ENCODE results near the gene TMEM229B.

Gene TMEM229B

GRCh38 chr14:67485501-67486095, 2.9 kb downstream of the TMEM229B start:
- DNase-seq (ENCODE audit: low read depth): no peak

DNA sequence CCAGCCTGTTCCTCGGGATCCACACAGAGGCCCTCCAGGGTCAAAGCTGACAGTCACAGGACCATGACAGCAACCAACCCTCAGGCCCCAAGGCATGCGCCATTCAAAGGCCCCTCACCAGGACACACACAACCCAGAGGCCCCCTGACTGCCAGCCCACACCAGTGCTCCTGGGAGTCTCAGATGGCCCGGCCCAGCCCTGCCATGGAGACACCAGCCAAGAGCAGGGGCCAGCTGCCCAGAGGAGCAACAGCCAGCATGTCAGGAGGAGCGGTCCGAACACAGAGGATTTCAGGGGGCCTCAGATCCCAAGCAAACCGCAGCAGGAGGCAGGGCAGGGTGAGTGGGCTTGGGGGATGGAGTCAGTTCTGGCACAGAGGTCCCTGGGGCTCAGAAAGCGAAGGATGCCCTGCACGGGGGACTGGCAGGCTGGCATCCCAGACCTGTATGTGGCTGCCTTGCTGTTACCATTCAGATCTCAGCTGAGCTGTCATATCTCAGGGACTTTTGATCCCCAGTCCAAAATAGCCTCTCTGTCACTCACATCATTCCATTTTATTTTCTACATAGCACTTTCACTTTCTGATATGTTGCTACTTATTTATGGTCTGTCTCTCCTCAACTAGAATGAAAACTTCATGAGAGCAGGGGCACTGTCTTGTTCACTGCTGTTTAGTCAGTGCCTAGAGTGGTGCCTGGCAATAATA, 4.8 kb downstream of the TMEM229B start:
- DNase-seq (ENCODE audit: low read depth): no peak

GRCh38 chr14:67482231-67483164, 6.0 kb downstream of the TMEM229B start:
- no peak for DNase-seq (ENCODE audit: low read depth)

DNA sequence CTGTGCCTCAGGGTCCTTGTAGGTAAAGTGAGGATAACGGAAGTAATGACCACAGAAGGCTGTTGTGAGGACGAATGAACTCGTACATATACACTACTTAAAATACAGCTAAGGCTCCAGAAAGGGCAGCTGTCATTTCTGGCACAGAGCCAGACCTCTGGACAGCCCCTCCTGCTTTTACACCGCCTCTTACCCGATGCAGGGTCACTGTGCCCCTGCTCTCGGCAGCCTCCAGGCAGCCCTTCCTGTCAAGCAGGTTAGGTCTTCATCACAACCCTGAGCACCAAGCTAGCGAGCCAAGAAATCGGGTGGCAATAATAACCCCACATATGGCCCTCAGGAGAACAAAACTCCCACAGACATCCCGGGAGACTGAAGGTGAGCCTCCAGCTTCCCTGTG, 8.5 kb downstream of the TMEM229B start:
- no peak for DNase-seq (ENCODE audit: low read depth)

GRCh38 chr14:67478800-67479084, 9.8 kb downstream of the TMEM229B start:
- DNase-seq (ENCODE audit: low read depth): no peak

DNA sequence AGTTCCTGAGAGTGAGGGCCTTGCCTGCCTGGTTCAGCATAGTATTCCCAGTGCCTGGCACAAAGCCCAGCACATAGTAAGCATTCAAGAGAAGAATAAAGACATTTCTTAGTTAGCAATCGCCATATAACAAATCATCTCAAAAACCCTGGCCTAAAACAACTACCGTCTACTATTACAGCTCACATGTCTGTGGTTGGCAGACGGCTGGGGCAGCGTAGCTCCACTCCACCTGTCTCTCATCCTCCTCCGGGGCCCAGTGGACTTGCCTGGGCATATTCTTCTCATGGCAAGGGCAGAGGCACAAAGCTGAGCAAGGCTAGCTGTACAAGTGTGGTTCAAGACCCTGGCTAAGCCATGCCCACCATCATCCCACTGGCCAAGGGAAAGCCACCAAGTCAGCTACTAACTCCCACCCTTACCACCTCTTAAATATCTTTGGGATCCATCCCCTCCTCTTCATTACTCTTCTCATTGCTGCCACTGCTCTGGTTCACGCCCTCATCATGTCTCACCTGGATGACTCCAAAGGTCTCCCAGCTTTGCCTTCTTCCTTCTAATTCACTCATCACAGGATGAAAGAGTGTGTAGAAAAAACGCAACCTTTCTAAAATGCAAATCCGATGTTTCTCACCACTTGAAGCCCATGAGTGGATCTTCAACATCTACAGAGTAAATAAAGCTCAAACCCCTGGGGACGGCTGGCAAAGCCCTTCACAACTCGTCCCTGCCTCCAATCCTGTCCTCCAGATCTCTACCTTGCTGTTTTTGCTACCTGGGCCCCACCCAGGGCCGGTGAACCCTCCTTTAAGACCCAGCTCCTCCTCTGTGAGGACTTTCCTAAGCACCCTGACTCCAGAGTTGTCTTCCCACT, 10.4 kb downstream of the TMEM229B start:
- DNase-seq (ENCODE audit: low read depth): no peak

GRCh38 chr14:67474366-67474765, 14.2 kb downstream of the TMEM229B start:
- no peak for DNase-seq (ENCODE audit: low read depth)

DNA sequence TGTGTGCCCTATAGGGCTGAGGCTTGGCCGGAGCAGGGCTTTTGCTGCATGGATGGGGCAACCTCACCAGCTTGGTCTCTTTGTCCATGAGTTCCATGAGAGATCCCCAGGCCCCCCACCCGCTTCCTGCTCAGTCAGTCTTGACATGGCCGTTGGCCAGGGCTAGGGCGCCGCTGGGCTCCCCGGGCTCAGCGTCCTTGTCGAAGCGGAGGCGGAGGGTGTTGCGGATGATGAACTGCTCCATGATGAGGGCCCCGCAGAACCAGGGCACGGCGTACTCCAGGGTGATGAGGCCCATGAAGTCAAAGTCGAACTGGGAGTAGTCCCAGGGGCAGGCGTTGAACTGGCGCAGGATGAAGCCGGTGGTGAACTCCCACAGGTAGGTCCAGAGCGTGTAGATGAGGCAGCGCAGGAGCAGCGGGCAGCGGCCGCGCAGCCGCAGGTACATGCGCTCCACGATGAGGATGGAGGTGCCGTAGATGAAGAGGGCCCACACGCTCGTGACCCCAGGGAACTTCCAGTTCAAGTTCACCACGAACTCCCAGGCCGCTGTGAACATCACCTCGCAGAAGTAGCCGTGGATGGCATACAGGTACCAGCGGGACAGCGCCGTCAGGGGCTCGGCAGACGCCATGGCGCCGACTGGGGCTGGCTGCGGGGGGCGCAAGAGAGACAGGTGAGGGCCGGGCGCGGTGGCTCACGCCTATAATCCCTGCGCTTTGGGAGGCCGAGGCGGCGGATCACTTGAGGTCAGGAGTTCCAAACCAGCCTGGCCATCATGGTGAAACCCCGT, 15.0 kb downstream of the TMEM229B start:
- no peak for DNase-seq (ENCODE audit: low read depth)

GRCh38 chr14:67472726-67473125, 15.8 kb downstream of the TMEM229B start:
- no peak for DNase-seq (ENCODE audit: low read depth)

GRCh38 chr14:67469954-67470353, 18.6 kb downstream of the TMEM229B start:
- no peak for DNase-seq (ENCODE audit: low read depth)

DNA sequence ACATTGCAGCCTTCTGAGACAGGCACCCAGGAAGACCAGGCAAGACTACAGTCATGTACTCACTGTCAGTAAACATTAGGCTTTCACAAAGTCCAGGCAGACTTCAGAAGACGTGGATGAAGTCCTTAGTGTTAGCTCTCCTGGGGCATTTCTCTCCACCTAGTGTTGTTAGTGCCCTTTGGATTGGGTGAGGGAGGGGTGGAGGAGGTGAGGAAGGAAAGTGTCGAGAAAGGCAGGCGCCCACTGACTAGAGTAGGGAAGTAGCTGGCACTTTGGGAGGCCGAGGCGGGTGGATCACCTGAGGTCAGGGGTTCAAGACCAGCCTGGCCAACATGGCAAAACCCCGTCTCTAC, 20.2 kb downstream of the TMEM229B start:
- no peak for DNase-seq (ENCODE audit: low read depth)

GRCh38 chr14:67467134-67467533, 21.4 kb downstream of the TMEM229B start:
- DNase-seq (ENCODE audit: low read depth): no peak

DNA sequence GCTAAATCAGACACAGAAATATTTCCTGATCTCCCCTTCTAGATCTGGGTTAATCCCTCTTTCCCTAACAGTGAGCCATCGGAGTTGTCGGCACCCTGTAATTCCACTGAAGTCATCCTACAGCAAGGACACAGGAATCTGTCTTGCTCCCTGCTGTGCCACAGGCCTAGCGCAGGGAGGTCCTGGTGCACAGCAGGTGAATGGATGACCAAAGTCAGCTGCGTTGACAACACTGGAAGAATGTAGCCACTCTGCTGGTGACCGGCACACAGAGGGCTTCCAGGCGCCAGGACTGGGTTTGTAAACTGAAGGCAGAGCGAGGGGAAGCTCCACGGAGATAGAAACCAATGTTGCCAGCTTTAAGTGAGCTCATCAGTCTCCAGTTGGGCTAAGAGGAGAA, 23.6 kb downstream of the TMEM229B start:
- no peak for DNase-seq (ENCODE audit: low read depth)

GRCh38 chr14:67464377-67464776, 24.1 kb downstream of the TMEM229B start:
- DNase-seq (ENCODE audit: low read depth): no peak

- no peak for DNase-seq (ENCODE audit: low read depth)
Observed at GRCh38 chr14:67463900-67464299, 24.6 kb downstream of the TMEM229B start.

GRCh38 chr14:67461996-67462395, 26.5 kb downstream of the TMEM229B start:
- DNase-seq (ENCODE audit: low read depth): no peak

DNA sequence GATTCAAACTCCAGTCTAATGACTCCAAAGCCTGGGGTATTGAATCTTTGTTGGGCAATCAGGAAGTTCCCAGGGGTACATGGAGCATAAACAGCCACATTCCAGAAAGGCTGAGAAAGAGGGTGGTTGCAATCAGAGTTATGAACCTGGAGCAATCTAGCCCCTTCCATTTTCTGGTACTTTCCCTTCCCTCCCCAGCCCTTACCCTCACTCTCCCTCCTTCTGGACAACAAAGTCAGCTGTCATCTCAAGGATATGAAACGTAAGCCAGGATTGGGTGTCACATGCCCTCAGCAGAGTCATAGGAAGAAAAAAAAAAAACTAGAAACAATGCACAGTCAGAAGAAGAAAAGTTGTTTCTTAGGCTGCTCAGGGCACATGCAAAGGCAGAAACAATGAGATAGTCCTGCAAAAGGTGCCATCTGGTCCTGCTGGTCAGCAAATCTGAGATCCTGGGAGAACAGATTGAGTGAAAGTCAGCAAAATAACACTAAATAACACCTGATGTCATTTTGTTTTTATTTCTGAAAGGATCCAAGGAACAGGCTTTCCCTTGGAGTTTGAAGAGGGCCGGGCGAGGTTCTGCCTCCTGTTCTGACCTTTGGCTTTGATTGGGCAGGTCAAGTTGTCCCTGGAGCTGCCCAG, 27.1 kb downstream of the TMEM229B start:
- DNase-seq (ENCODE audit: low read depth): no peak

DNA sequence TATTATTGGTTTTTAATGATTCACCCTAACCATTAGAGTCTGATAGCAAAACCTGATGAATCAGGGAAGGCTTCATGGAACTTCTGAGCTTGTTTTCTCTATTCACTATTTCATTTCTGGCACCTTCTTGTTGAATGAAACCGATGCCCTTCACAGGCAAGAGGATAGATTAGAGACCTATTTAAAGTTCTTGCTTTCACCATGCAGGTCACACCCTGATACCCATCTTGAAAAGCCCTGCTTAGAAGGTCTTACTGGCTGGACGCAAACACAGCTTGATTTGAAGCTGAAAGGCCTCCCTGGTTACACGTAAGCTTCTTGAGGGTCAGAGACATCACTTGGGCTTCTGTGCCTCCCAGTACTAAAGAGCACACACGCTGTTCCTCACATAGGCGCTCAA, 29.2 kb downstream of the TMEM229B start:
- DNase-seq (ENCODE audit: low read depth): no peak

DNA sequence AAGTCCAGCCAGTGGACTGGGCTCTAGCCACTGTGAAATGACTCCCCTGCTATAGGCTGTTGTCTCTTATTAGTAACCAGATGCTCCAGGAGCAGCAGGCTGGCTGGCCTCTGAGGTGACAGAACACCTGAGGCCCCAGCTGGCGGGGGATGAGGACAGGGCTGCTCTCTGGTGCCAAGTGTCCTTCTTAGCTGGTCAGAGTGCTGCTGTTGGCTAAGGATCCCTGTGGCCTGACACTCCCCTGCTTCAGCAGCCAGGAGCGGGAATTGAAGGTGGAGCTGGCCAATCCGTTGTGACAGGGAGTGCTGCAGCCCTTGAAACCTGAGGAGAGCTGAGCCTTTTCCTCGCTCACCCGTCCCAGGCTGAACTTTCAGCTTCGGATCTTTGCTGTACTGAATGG, 30.7 kb downstream of the TMEM229B start:
- DNase-seq (ENCODE audit: low read depth): no peak

DNA sequence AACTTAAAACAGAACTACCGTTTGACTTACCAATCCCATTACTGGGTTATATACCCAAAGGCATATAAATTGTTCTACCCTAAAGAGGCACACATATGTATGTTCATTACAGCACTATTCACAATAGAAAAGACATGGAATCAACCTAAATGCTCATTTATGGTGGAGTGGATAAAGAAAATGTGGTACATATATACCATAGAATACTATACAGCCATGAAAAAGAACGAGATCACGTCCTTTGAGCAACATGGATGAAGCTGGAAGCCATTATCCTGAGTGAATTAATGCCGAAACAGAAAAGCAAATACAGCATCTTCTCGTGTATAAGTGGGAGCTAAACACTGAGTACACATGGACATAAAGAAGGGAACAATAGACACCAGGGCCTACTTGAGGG, 31.8 kb downstream of the TMEM229B start:
- no peak for DNase-seq (ENCODE audit: low read depth)

Data from activated T-helper 1 cell treated with Interleukin-2 at 50 U/mL for 16 hours (primary cell).